UCSD-AML1 (cell line): ENCODE data around the gene SLK.
A peak's percentile ranks its signal among the peaks of the same experiment; 100 is the strongest.

Experiments
- DNase-seq: peaks from one replicate; lab custom pipeline; 2025; ENCODE audit not compliant: unreplicated experiment; lab: John Stamatoyannopoulos, UW

The SLK gene

GRCh38 chr10:103966671-103967447 is at the start of gene SLK:
Gene SLK (plus strand): TSS chr10:103967140. CDS start chr10:103967746, 606 bp downstream.
- DNase-seq = peak; percentile 88

- DNase-seq = peak; percentile 75
Observed at GRCh38 chr10:103917302-103918052, 49.5 kb upstream of the SLK start.

GRCh38 chr10:103918053-103918846 is 48.7 kb upstream of the SLK start, which contains the start of gene STN1:
Gene STN1 (minus strand): TSS chr10:103918184. CDS start chr10:103917594, 590 bp downstream.
- DNase-seq = peak; percentile 99

GRCh38 chr10:103919648-103920025 is 47.3 kb upstream of the SLK start:
- no peak for DNase-seq

GRCh38 chr10:103921248-103921647 is 45.7 kb upstream of the SLK start:
- no peak for DNase-seq

- DNase-seq = peak; percentile 60
Observed at GRCh38 chr10:103921750-103922195, 45.2 kb upstream of the SLK start.

GRCh38 chr10:103922659-103923058 is 44.3 kb upstream of the SLK start:
- DNase-seq = no peak

- DNase-seq = no peak
Observed at GRCh38 chr10:103923502-103923901, 43.4 kb upstream of the SLK start.

GRCh38 chr10:103925591-103925990 is 41.3 kb upstream of the SLK start:
- DNase-seq = no peak

GRCh38 chr10:103926722-103927319 is 40.1 kb upstream of the SLK start:
- no peak for DNase-seq

GRCh38 chr10:103928784-103929183 is 38.2 kb upstream of the SLK start:
- DNase-seq = no peak

GRCh38 chr10:103929381-103929921 is 37.5 kb upstream of the SLK start:
- DNase-seq = no peak

- DNase-seq = no peak
Observed at GRCh38 chr10:103930449-103930848, 36.5 kb upstream of the SLK start.

- DNase-seq = no peak
Observed at GRCh38 chr10:103930881-103931280, 36.1 kb upstream of the SLK start.

- DNase-seq = no peak
Observed at GRCh38 chr10:103931603-103932002, 35.3 kb upstream of the SLK start.

GRCh38 chr10:103932271-103932670 is 34.7 kb upstream of the SLK start:
- DNase-seq = no peak

GRCh38 chr10:103932971-103933370 is 34.0 kb upstream of the SLK start:
- no peak for DNase-seq

- no peak for DNase-seq
Observed at GRCh38 chr10:103933557-103934121, 33.3 kb upstream of the SLK start.

GRCh38 chr10:103934308-103934707 is 32.6 kb upstream of the SLK start:
- DNase-seq = no peak

- DNase-seq = no peak
Observed at GRCh38 chr10:103936022-103936421, 30.9 kb upstream of the SLK start.
